HL-60 (cell line): ENCODE measurements around the gene UST.

Source experiments
- CTCF ChIP-seq: IDR thresholded peaks from one replicate; pipeline ENCODE4 v1.5.1; 2011; ENCODE audit warnings: low read length, control low read depth, inconsistent platforms; ENCODE audit not compliant: insufficient read depth
- POLR2AphosphoS5 ChIP-seq: IDR thresholded peaks from 2 replicates; pipeline ENCODE4 v1.6.1; 2012; ENCODE audit warnings: low read depth

- no peak for TF ChIP-seq CTCF
- TF ChIP-seq POLR2AphosphoS5 = no peak
Measured at GRCh38 chr6:148878683-148879082, 131.9 kb downstream of the UST start.
